HG02623 (cell line): ENCODE data around the gene SNORC.

Experiments used
- ATAC-seq: cut with Tn5 transposase; IDR thresholded peaks from one replicate; pipeline ENCODE4 v1.9.1; 2021; ENCODE audit warnings: moderate library complexity; ENCODE audit not compliant: unreplicated experiment

SNORC gene

DNA sequence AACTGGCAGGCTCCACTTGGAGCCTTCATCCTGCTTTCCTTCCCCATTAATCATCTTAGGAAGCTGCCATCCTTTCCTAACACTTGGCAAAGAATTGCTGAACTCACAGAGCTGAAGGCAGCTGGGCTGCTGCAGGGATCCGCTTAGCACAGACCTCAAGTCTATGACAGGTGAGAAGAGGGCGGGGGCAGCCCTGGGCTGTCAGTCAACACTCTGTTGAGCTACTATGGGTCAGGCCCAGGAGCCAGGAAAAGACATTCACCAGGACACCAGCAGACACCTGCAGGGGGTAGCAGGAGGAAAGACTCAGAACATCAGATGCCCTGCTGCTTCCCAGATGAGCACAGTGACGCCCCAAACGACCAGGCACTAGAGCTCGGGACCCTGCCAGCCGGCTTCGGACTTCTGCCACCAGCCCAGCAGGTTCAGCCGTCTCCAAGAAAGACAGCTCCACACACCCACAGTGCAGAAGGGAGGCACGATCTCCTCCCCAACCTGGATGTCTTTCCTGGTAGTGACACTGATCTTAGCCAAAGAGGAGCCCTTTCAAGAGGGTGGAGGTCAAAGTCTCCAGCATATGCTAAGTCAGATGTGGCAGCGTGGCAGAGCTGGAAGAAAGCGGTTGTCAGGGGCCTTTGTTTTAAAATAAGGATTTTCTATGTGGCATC lies 55.2 kb downstream of the SNORC start:
- ATAC-seq: no peak

DNA sequence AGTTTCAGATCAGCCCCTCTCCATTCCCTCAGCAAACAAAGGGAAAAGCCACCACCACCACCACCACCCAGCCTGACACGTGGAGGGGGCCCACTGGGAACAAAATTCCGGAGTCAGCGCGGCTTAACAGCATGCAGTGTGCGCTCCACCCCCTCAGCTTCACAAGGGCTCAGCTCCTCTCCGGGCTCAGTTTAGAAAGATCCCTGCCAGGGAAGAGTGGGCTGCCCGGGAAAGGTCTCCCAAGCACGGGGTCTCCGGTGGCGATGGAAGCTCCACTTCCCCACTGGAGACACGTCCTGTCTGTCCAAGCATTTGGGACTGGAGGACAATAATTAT lies 55.7 kb downstream of the SNORC start:
- no peak for ATAC-seq

DNA sequence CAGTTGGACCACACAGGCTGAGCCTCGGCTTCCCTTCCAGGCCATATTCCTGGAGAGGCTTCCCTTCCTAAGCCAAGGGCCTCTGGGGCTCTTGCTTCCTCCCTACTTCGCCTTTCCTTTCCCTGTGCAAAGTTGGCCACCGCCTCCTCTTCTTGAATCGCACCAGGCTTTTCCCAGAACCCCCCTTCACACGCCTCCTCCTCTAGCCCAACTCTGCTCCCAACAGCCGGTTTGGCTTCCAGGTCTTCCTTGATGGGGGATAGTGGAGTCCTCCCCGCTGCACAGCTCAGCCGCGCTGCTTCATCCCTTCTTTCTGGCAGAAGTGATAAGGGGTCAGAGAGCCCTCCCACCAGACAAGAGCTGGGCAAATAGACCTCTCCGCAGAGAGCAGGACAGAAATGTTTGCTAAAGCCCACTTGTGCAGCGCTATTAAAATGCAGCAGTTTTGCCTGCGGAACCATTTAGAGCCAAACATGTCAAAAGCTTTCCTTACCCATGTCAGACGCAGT lies 56.4 kb downstream of the SNORC start:
- ATAC-seq: no peak

DNA sequence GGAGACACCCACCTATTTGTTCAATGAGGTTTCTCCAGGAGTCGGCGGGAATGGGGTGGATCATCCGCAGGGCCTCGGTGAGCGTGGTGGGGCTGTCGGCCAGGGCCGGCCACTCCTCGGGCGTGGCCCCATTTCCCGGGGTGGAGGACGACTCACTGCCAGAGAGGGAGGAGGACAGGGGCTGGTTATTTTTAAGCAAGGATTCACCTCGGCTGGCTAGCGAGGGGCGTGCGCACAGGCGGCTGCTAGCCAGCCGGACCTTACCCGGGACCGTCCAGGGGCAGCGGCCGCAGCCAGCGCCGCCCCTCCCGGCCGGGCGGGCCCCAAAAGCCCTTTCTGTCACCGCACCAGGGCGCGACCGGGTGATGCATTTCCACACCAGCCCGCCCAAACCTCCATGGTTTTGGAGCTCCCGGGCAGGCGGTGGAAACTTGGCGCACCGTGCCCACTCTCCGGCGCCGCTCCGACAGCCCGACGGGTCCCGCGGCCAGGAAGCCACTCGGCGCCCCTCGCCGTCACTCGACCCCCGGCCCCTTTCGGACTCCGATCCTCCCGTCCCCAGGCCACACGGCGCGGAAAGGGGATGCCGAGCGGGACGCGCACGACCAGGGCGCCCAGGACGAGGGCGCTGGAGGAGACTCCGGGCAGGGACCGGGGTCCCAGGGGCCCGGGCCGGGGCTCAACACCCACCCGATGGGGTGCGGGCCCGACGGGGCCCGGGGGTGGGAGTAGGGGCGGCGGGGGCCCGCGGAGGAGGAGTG lies 57.1 kb downstream of the SNORC start:
- ATAC-seq: no peak

DNA sequence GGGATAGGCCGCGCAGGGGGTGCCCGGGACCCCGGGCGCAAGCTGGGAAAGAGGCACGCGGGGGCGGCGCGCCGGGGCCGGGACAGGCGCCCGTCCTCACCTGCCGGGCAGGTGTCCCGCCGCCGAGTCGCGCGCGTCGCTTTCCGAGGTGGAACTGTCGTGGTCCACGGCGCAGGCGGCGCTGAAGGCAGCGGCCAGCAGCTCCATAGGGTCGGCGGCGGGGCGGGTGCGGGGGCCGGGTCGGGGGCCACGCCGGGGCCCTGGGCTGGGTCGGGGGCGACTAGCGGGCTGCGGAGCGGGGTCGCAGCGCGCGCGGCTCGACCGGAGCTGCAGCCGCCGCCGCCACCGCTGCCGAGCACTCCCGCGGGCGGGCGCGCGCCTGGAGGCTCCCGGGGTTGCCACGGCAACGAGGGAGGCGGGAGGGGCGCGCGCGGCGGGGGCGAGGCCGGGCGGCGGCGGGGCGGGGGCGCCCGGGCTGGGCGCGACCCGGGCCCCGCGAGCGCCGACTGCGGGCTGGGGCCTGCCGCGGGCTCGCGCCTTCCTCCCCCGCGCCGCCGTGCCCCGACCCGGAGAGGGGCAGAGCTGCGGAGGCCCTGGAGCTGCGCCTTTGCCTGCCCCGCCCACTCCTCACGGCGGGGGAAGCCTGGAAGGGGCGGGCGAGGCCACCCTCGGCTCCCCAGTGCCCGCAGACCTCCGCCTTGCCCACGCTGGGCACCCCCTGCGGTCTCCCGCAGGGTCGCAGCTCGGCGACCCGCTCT lies 57.9 kb downstream of the SNORC start:
- ATAC-seq: no peak
